ENCODE data around the gene FAM184A. TPM values are rescaled to one million over a fixed set of nuclear protein-coding genes. Genes with fewer than 3 reads are reported as not detected.

The FAM184A gene
- total and polyA plus RNA-seq, 2 donors (not counting 3 experiments of a cell fraction or from before 2014, with no cell fraction given): 0.04 to 0.84 TPM

GRCh38 chr6:119052987-119053386, 25.5 kb downstream of the FAM184A start:
- BruUV-seq (replicated peaks): no TSS peak
- no peaks in the 10 kb centered on the region for H3K79me2 ChIP-seq (ENCODE audit: control insufficient read depth, insufficient read depth, low read length)
- H3K4me2 ChIP-seq (ENCODE audit: insufficient read depth, low read length): no peak overlapping the region
- H2AFZ ChIP-seq (ENCODE audit: low read depth, low read length): no peak overlapping the region
- no peak overlapping the region for H3K4me3 ChIP-seq (replicated peaks in 1 of 3; ENCODE audit: insufficient read depth in 1 of 3, low read depth in 1 of 3, low read length in 3 of 3)
- intact Hi-C loops (cut with micrococcal nuclease): no loop called here
- H3K9me1 ChIP-seq (replicated peaks; ENCODE audit: control insufficient read depth, extremely low read depth, insufficient read depth, low read length): no peaks in the 10 kb centered on the region
- H3K27ac ChIP-seq (ENCODE audit: insufficient read depth, low read depth, low read length): no peak overlapping the region
- TF ChIP-seq MYC (IDR thresholded peaks at IDR 0.05; ENCODE audit: low read depth, low read length): no peak
- no peak for TF ChIP-seq JUN (IDR thresholded peaks at IDR 0.05; ENCODE audit: borderline replicate concordance, insufficient read depth, insufficient read length, low read depth)
- TF ChIP-seq CTCF (IDR thresholded peaks at IDR 0.05; ENCODE audit: extremely low read depth in 1 of 2, insufficient read depth in 1 of 2, low read depth in 1 of 2, low read length in 2 of 2): no peak
- no peak for TF ChIP-seq EZH2 (IDR thresholded peaks at IDR 0.05; ENCODE audit: borderline replicate concordance, low read depth, low read length, severe bottlenecking)
- no peak for TF ChIP-seq POLR2A (IDR thresholded peaks at IDR 0.05; ENCODE audit: low read depth, low read length)
- no peak for TF ChIP-seq MAX (IDR thresholded peaks at IDR 0.05; ENCODE audit: insufficient read depth, insufficient read length)
- TF ChIP-seq FOS (IDR thresholded peaks at IDR 0.05; ENCODE audit: borderline replicate concordance, insufficient read depth, low read length): no peak
- no peak for TF ChIP-seq GATA2 (IDR thresholded peaks at IDR 0.05; ENCODE audit: insufficient read depth, insufficient read length, low read depth, low read length)
- no peak for TF ChIP-seq POLR2AphosphoS5 (IDR thresholded peaks at IDR 0.05; ENCODE audit: insufficient read depth, low read depth, low read length)
- H3K27me3 ChIP-seq (ENCODE audit: control insufficient read depth in 2 of 2, insufficient read depth in 2 of 2, low read length in 2 of 2): no peaks in the 10 kb centered on the region
- ChIA-PET CTCF (interaction anchor here (0.6 to 1.1 kb wide), 2 partner anchors 17 to 87 kb away, joined by 3 to 4 read pairs; no protein-coding TSS in a partner anchor), POLR2A (no interaction called here)
- H3K4me1 ChIP-seq (ENCODE audit: control insufficient read depth, extremely low read depth, insufficient read depth, low read length): no peaks in the 10 kb centered on the region
- H4K20me1 ChIP-seq (replicated peaks; ENCODE audit: control insufficient read depth, extremely low read depth, insufficient read depth, low read length): no peaks in the 10 kb centered on the region
- H3K9me3 ChIP-seq (replicated peaks; ENCODE audit: control insufficient read depth, insufficient read depth, low read length): no peaks in the 10 kb centered on the region
- H3K36me3 ChIP-seq (ENCODE audit: control insufficient read depth in 2 of 2, extremely low read depth in 1 of 2, insufficient read depth in 2 of 2, low read length in 2 of 2): no peaks in the 10 kb centered on the region
- no peak for FAIRE-seq
- no peak for DNase-seq (ENCODE audit: low read depth, low spot score)
- dilution Hi-C loops (cut with MboI; ENCODE audit: extremely low pct_ligation_motif_present, low sequenced_read_pairs): no loop called here
- no peak overlapping the region for H3K9ac ChIP-seq (replicated peaks; ENCODE audit: extremely low read depth, insufficient read depth, low read length)

Data from endothelial cell of umbilical vein (primary cell).